ENCODE measurements around the gene TMEM266.

Gene TMEM266

DNA sequence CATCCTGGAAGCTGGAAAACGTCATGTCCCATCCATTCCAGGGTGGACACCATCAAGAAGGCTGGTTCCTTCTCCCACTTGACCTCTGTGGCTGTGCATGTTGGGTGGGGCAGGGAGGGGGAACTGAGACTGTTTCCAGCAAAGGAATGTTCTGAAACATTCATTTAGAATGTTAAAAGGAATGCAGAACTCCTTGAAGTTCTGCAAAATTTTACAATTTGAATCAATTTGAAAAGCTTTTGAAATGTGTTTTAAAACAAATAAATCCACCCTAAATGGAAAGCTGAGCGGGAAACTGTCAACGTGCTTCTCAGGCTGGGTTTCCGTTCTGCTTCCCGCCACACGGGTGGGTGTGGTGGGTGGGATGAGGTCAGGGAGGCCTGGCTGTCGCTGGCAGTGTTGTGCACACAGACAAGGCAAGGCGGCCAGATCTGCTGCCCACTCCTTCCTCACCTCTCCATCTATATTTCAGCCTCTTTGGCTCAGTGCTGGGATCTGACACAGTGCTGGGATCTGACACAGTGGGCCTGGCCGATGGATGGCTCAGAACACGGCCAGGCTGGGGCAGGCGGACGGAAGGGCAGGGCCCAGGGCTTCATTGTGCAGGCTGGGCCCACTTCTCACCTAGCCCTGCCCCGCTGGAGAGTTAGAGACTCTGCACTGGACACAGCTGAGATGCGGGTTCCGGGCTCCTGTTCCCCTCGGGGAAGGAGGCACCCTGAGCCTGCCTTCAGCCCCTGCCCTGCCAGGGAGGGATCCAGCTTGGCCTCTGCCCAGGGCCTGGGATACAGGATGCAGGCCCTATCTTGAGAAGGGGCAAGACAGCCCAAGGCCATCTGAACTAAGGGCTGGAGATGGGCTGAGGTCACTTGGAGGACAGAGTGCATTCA, 110.4 kb downstream of the TMEM266 start:
- no peak for DNase-seq (ENCODE audit: extremely low spot score)
- CTCF ChIA-PET: no interaction called here
- POLR2A ChIA-PET: no interaction called here
- TF ChIP-seq HDGF (IDR thresholded peaks at IDR 0.05; ENCODE audit: borderline replicate concordance): no peak
- TF ChIP-seq ARNT (IDR thresholded peaks at IDR 0.05): no peak
- no peak for TF ChIP-seq CTBP1 (IDR thresholded peaks at IDR 0.05; ENCODE audit: borderline replicate concordance)
- no peak for TF ChIP-seq SP1 (IDR thresholded peaks at IDR 0.05)
- TF ChIP-seq NFRKB (IDR thresholded peaks at IDR 0.05): no peak
- TF ChIP-seq ZNF384 (IDR thresholded peaks at IDR 0.05): no peak
- TF ChIP-seq ELF4 (IDR thresholded peaks at IDR 0.05): no peak
- TF ChIP-seq PKNOX1 (IDR thresholded peaks at IDR 0.05): no peak
- TF ChIP-seq BHLHE40 (IDR thresholded peaks at IDR 0.05; ENCODE audit: borderline replicate concordance): no peak
- no peak for TF ChIP-seq FOXM1 (IDR thresholded peaks at IDR 0.05; ENCODE audit: borderline replicate concordance)
- TF ChIP-seq LEF1 (IDR thresholded peaks at IDR 0.05; ENCODE audit: borderline replicate concordance): no peak
- TF ChIP-seq TARDBP (IDR thresholded peaks at IDR 0.05): no peak
- no peak for TF ChIP-seq FOXA1 (IDR thresholded peaks at IDR 0.05)
- TF ChIP-seq FOXK2 (IDR thresholded peaks at IDR 0.05): no peak
- no peak for TF ChIP-seq SUZ12 (IDR thresholded peaks at IDR 0.05)
- no peak for TF ChIP-seq L3MBTL2 (conservative IDR thresholded peaks at IDR 0.05)

GRCh38 chr15:76172782-76173181, 113.0 kb downstream of the TMEM266 start:
- no peak for DNase-seq (ENCODE audit: extremely low spot score)
- ChIA-PET CTCF (interaction anchor here (0.8 kb wide), 1 partner anchor 509 kb away, joined by 3 read pairs; no protein-coding TSS in a partner anchor), POLR2A (no interaction called here)
- TF ChIP-seq L3MBTL2 (conservative IDR thresholded peaks at IDR 0.05) (no peak), HDGF (IDR thresholded peaks at IDR 0.05; ENCODE audit: borderline replicate concordance) (no peak), LEF1 (IDR thresholded peaks at IDR 0.05; ENCODE audit: borderline replicate concordance) (no peak), CTBP1 (IDR thresholded peaks at IDR 0.05; ENCODE audit: borderline replicate concordance) (no peak), FOXM1 (IDR thresholded peaks at IDR 0.05; ENCODE audit: borderline replicate concordance) (no peak), FOXK2 (IDR thresholded peaks at IDR 0.05) (no peak)

- DNase-seq (ENCODE audit: extremely low spot score): no peak
- ChIA-PET POLR2A (no interaction called here), CTCF (interaction anchor here (0.6 to 0.8 kb wide), 4 partner anchors 14 to 508 kb away, joined by 3 to 4 read pairs (median 3); no protein-coding TSS in a partner anchor)
- no peak for TF ChIP-seq ELF4 (IDR thresholded peaks at IDR 0.05)
- TF ChIP-seq FOXM1 (IDR thresholded peaks at IDR 0.05; ENCODE audit: borderline replicate concordance): no peak
- no peak for TF ChIP-seq NFRKB (IDR thresholded peaks at IDR 0.05)
- no peak for TF ChIP-seq SP1 (IDR thresholded peaks at IDR 0.05)
- TF ChIP-seq ZNF384 (IDR thresholded peaks at IDR 0.05): no peak
- TF ChIP-seq FOXA1 (IDR thresholded peaks at IDR 0.05): no peak
- no peak for TF ChIP-seq HDGF (IDR thresholded peaks at IDR 0.05; ENCODE audit: borderline replicate concordance)
- TF ChIP-seq BHLHE40 (IDR thresholded peaks at IDR 0.05; ENCODE audit: borderline replicate concordance): no peak
- TF ChIP-seq CTBP1 (IDR thresholded peaks at IDR 0.05; ENCODE audit: borderline replicate concordance): no peak
- no peak for TF ChIP-seq LEF1 (IDR thresholded peaks at IDR 0.05; ENCODE audit: borderline replicate concordance)
- no peak for TF ChIP-seq PKNOX1 (IDR thresholded peaks at IDR 0.05)
- TF ChIP-seq TARDBP (IDR thresholded peaks at IDR 0.05): no peak
- TF ChIP-seq L3MBTL2 (conservative IDR thresholded peaks at IDR 0.05): no peak
These were observed 113.6 kb downstream of the TMEM266 start for GRCh38 chr15:76173317-76173834.

DNA sequence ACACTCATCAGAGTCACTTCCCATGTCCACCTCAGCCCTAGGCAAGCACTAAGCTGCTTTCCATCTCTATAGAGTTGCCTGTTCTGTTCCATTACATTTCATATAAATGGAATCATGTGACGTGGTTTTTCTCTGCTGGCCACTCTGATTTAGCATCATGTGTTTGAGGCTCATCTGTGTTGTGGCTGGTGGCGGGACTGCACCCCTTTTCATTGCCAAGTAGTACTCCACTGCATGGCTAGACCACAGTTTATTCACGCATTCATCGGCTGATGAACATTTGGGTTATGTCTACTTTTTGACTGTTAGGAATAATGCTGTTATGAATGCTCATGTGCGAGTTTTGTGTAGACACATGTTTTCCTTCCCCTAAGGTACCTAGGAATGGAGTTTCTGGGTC, 114.9 kb downstream of the TMEM266 start:
- DNase-seq (ENCODE audit: extremely low spot score): no peak
- ChIA-PET CTCF (interaction anchor here (1.1 kb wide), 1 partner anchor 11 kb away, joined by 3 read pairs; no protein-coding TSS in a partner anchor), POLR2A (no interaction called here)
- TF ChIP-seq SP1 (IDR thresholded peaks at IDR 0.05) (no peak), CTBP1 (IDR thresholded peaks at IDR 0.05; ENCODE audit: borderline replicate concordance) (no peak), PKNOX1 (IDR thresholded peaks at IDR 0.05) (no peak), ARNT (IDR thresholded peaks at IDR 0.05) (no peak), L3MBTL2 (conservative IDR thresholded peaks at IDR 0.05) (no peak), ELF4 (IDR thresholded peaks at IDR 0.05) (no peak), NFRKB (IDR thresholded peaks at IDR 0.05) (no peak), TARDBP (IDR thresholded peaks at IDR 0.05) (no peak), BHLHE40 (IDR thresholded peaks at IDR 0.05; ENCODE audit: borderline replicate concordance) (no peak), HDGF (IDR thresholded peaks at IDR 0.05; ENCODE audit: borderline replicate concordance) (no peak), FOXK2 (IDR thresholded peaks at IDR 0.05) (no peak), LEF1 (IDR thresholded peaks at IDR 0.05; ENCODE audit: borderline replicate concordance) (no peak), SUZ12 (IDR thresholded peaks at IDR 0.05) (no peak), ZNF384 (IDR thresholded peaks at IDR 0.05) (no peak), FOXM1 (IDR thresholded peaks at IDR 0.05; ENCODE audit: borderline replicate concordance) (no peak), FOXA1 (IDR thresholded peaks at IDR 0.05) (no peak)

GRCh38 chr15:76175442-76175841, 115.7 kb downstream of the TMEM266 start:
- ChIA-PET CTCF (interaction anchor here (0.7 to 1.1 kb wide), 2 partner anchors 10 to 37 kb away, joined by 3 read pairs; no protein-coding TSS in a partner anchor), POLR2A (no interaction called here)
- DNase-seq (ENCODE audit: extremely low spot score): no peak
- TF ChIP-seq SP1 (IDR thresholded peaks at IDR 0.05): no peak
- no peak for TF ChIP-seq SUZ12 (IDR thresholded peaks at IDR 0.05)
- no peak for TF ChIP-seq FOXM1 (IDR thresholded peaks at IDR 0.05; ENCODE audit: borderline replicate concordance)
- no peak for TF ChIP-seq BHLHE40 (IDR thresholded peaks at IDR 0.05; ENCODE audit: borderline replicate concordance)
- TF ChIP-seq HDGF (IDR thresholded peaks at IDR 0.05; ENCODE audit: borderline replicate concordance): no peak
- no peak for TF ChIP-seq LEF1 (IDR thresholded peaks at IDR 0.05; ENCODE audit: borderline replicate concordance)
- TF ChIP-seq ZNF384 (IDR thresholded peaks at IDR 0.05): no peak
- TF ChIP-seq TARDBP (IDR thresholded peaks at IDR 0.05): no peak
- TF ChIP-seq CTBP1 (IDR thresholded peaks at IDR 0.05; ENCODE audit: borderline replicate concordance): no peak
- no peak for TF ChIP-seq ELF4 (IDR thresholded peaks at IDR 0.05)
- TF ChIP-seq FOXA1 (IDR thresholded peaks at IDR 0.05): no peak
- TF ChIP-seq NFRKB (IDR thresholded peaks at IDR 0.05): no peak
- no peak for TF ChIP-seq ARNT (IDR thresholded peaks at IDR 0.05)
- no peak for TF ChIP-seq PKNOX1 (IDR thresholded peaks at IDR 0.05)
- TF ChIP-seq FOXK2 (IDR thresholded peaks at IDR 0.05): no peak
- no peak for TF ChIP-seq L3MBTL2 (conservative IDR thresholded peaks at IDR 0.05)
